Measurements from ENCODE around the gene TRIM14. TPM values are rescaled to one million over a fixed set of nuclear protein-coding genes. Genes with fewer than 3 reads are reported as not detected.
"Not testable (repeated sequence)": the region's sequence is repeated elsewhere in the genome, so short reads cannot be mapped to it uniquely, and the experiment has no call there.

Gene TRIM14
- polyA plus RNA-seq, 2 of the 4 experiments (the other 2 are of a cell fraction): 8.8 to 9.2 TPM

- ChIA-PET CTCF (no interaction called here), POLR2A (no interaction called here)
- no peak for ATAC-seq
- TF ChIP-seq HOXB5 (CRISPR knock-in tag; IDR thresholded peaks at IDR 0.05) (no peak), NPAS2 (CRISPR knock-in tag; IDR thresholded peaks at IDR 0.05; ENCODE audit: borderline replicate concordance) (no peak)
- H3K4me2 ChIP-seq: no peak overlapping the region
- H3K4me3 ChIP-seq: no peak overlapping the region
- no peaks in the 10 kb centered on the region for H3K4me1 ChIP-seq
- DNase-seq (ENCODE audit: low read depth in 1 of 2, low spot score in 1 of 2): no peak
- H3K9me3 ChIP-seq: no peaks in the 10 kb centered on the region
- no peak overlapping the region for H3K27ac ChIP-seq
- 75% methylated on average over 9 of the region's 9 CpGs for WGBS (ENCODE audit: missing lambda C conversion rate)
- no peak for FAIRE-seq
Observed at GRCh38 chr9:98132158-98132557, 13.1 kb upstream of the TRIM14 start.

GRCh38 chr9:98130576-98131228, 11.7 kb upstream of the TRIM14 start:
- POLR2A ChIA-PET: no interaction called here
- TF ChIP-seq BHLHE40 (IDR thresholded peaks at IDR 0.05; ENCODE audit: low read depth, low read length) (no peak), TFCP2L1 (CRISPR knock-in tag; IDR thresholded peaks at IDR 0.05) (no peak), ATOH8 (CRISPR knock-in tag; IDR thresholded peaks at IDR 0.05; ENCODE audit: low read depth) (no peak), CHD2 (IDR thresholded peaks at IDR 0.05; ENCODE audit: low read length, partially characterized antibody) (no peak), PHF8 (IDR thresholded peaks at IDR 0.05; ENCODE audit: borderline replicate concordance, low read depth) (no peak), FOSL2 (IDR thresholded peaks at IDR 0.05) (no peak), FOSL2 (CRISPR knock-in tag; IDR thresholded peaks at IDR 0.05) (no peak), EP300 (IDR thresholded peaks at IDR 0.05) (no peak), JUNB (IDR thresholded peaks at IDR 0.05) (no peak), CHD4 (IDR thresholded peaks at IDR 0.05; ENCODE audit: borderline replicate concordance) (no peak), USF2 (IDR thresholded peaks at IDR 0.05) (no peak), MAZ (IDR thresholded peaks at IDR 0.05; ENCODE audit: borderline replicate concordance, low read depth, low read length) (no peak), KDM5A (IDR thresholded peaks at IDR 0.05) (no peak), CTCF (IDR thresholded peaks at IDR 0.05) (no peak), HOXB13 (CRISPR knock-in tag; IDR thresholded peaks at IDR 0.05; ENCODE audit: low read depth) (no peak), POLR2A (IDR thresholded peaks at IDR 0.05; ENCODE audit: low read length) (no peak)
- no peak for FAIRE-seq

GRCh38 chr9:98130060-98130459, 11.0 kb upstream of the TRIM14 start:
- DNase-seq (ENCODE audit: low read depth in 1 of 2, low spot score in 1 of 2); ATAC-seq; H3K27ac ChIP-seq; POLR2A ChIA-PET; FAIRE-seq; H3K4me1 ChIP-seq; H3K9me3 ChIP-seq; H3K4me2 ChIP-seq; H3K4me3 ChIP-seq: not testable (repeated sequence)
- WGBS (ENCODE audit: missing lambda C conversion rate): 74% methylated on average over 4 of the region's 4 CpGs
- CTCF ChIA-PET: interaction anchor here (0.5 to 2.1 kb wide), 3 partner anchors 21 to 133 kb away, joined by 3 to 5 read pairs (median 4); no protein-coding TSS in a partner anchor

More at GRCh38 chr9:98130576-98131228, 11.7 kb upstream of the TRIM14 start:
- WGBS (ENCODE audit: missing lambda C conversion rate): 64% methylated on average over 10 of the region's 13 CpGs
- Histone ChIP-seq H3K4me3 (no peak overlapping the region), H3K4me2 (no peak overlapping the region), H3K27ac (no peak overlapping the region), H3K4me1 (no peaks in the 10 kb centered on the region), H3K9me3 (no peaks in the 10 kb centered on the region)
- CTCF ChIA-PET: interaction anchor here (0.7 to 2.1 kb wide), 2 partner anchors 9 to 132 kb away, joined by 3 to 5 read pairs; no protein-coding TSS in a partner anchor
- no peak for DNase-seq (ENCODE audit: low read depth in 1 of 2, low spot score in 1 of 2)
- ATAC-seq: no peak
